ENCODE measurements around the gene HAGHL. TPM values are rescaled to one million over a fixed set of nuclear protein-coding genes. Genes with fewer than 3 reads are reported as not detected.

Gene HAGHL
- 6.8 to 30.7 TPM (median 8.0 TPM) in 3 replicates for polyA plus RNA-seq
- polyA plus RNA-seq (2011; ENCODE audit: low read depth) = 4.2 TPM
- polyA plus RNA-seq (2011; cell fraction: cytosol; rRNA removed) = 2.5 and 10.9 TPM in 2 replicates
- polyA plus RNA-seq (2011; cell fraction: nucleus; rRNA removed) = 53.3 and 72.7 TPM in 2 replicates
- polyA plus RNA-seq (2012; ENCODE audit: low replicate concordance) = 9.9 and 16.8 TPM in 2 replicates
- polyA minus RNA-seq = 0.93 to 3.6 TPM (median 2.0 TPM) in 3 replicates
- polyA minus RNA-seq (2011; cell fraction: cytosol; rRNA and poly(A)+ RNA removed) = 13.8 TPM
- polyA minus RNA-seq (2011; cell fraction: nucleus; rRNA and poly(A)+ RNA removed) = 5.9 and 11.4 TPM in 2 replicates

- H3K4me3 ChIP-seq (ENCODE audit: control insufficient read depth in 2 of 3, extremely low read depth in 1 of 3, insufficient read depth in 2 of 3, low read depth in 1 of 3, low read length in 3 of 3) = peak within 1 kb of the TSS; percentile 71 to 77 (median 76)
- FAIRE-seq (no peak), DNase-seq (ENCODE audit: low read depth, low spot score) (no peak)
- H3K9ac ChIP-seq (ENCODE audit: control insufficient read depth, extremely low read depth, insufficient read depth, low read length) = peak within 1 kb of the TSS; percentile 76
- no peak for TF ChIP-seq EZH2 (IDR thresholded peaks at IDR 0.05; ENCODE audit: low read length)
- TF ChIP-seq, protein P1, sequence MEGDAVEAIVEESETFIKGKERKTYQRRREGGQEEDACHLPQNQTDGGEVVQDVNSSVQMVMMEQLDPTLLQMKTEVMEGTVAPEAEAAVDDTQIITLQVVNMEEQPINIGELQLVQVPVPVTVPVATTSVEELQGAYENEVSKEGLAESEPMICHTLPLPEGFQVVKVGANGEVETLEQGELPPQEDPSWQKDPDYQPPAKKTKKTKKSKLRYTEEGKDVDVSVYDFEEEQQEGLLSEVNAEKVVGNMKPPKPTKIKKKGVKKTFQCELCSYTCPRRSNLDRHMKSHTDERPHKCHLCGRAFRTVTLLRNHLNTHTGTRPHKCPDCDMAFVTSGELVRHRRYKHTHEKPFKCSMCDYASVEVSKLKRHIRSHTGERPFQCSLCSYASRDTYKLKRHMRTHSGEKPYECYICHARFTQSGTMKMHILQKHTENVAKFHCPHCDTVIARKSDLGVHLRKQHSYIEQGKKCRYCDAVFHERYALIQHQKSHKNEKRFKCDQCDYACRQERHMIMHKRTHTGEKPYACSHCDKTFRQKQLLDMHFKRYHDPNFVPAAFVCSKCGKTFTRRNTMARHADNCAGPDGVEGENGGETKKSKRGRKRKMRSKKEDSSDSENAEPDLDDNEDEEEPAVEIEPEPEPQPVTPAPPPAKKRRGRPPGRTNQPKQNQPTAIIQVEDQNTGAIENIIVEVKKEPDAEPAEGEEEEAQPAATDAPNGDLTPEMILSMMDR (optimal IDR thresholded peaks at IDR 0.05 in 1 of 3, IDR thresholded peaks at IDR 0.05 in 1 of 3, conservative IDR thresholded peaks at IDR 0.05 in 1 of 3; ENCODE audit: extremely low read depth in 1 of 3, insufficient read depth in 2 of 3, low read length in 3 of 3) = no peak
- H3K27me3 ChIP-seq (ENCODE audit: control insufficient read depth, extremely low read depth, insufficient read depth, low read length) = no peaks in the 10 kb centered on the region
- peaks cover 0 to 6% of the 10 kb centered on the region in 2 experiments for H3K36me3 ChIP-seq (ENCODE audit: control insufficient read depth in 2 of 2, extremely low read depth in 1 of 2, insufficient read depth in 2 of 2, low read length in 2 of 2)
- H3K4me2 ChIP-seq (ENCODE audit: control insufficient read depth, extremely low read depth, insufficient read depth, low read depth, low read length) = peak within 1 kb of the TSS; percentile 95
- no peaks in the 10 kb centered on the region for H4K20me1 ChIP-seq (ENCODE audit: control insufficient read depth, extremely low read depth, insufficient read depth, low read length)
- H3K79me2 ChIP-seq (ENCODE audit: control insufficient read depth, insufficient read depth, low read length) = no peaks in the 10 kb centered on the region
- dilution Hi-C loops (cut with MboI; ENCODE audit: extremely low pct_ligation_motif_present, low sequenced_read_pairs) = no loop called here
- H3K4me1 ChIP-seq (ENCODE audit: control insufficient read depth, extremely low read depth, insufficient read depth, low read length) = peaks cover 4% of the 10 kb centered on the region
- peaks cover 2% of the 10 kb centered on the region for H3K9me1 ChIP-seq (ENCODE audit: control insufficient read depth, extremely low read depth, insufficient read depth, low read length)
- H3K27ac ChIP-seq (ENCODE audit: control insufficient read depth, insufficient read depth, low read length) = peak within 1 kb of the TSS; percentile 26
- H2AFZ ChIP-seq (ENCODE audit: control insufficient read depth, low read length) = peak within 1 kb of the TSS; percentile 12
- H3K9me3 ChIP-seq (ENCODE audit: control insufficient read depth, low read depth, low read length) = no peaks in the 10 kb centered on the region
Observed at GRCh38 chr16:726438-727290, at the start of gene HAGHL, which contains the start of gene CCDC78. TSS of gene HAGHL (plus strand) at chr16:727106. CDS start at chr16:727510, 404 bp downstream. TSS of gene CCDC78 (minus strand) at chr16:726443. CDS start at chr16:726367, 76 bp downstream.

- peaks cover 16% of the 10 kb centered on the region for H4K20me1 ChIP-seq (ENCODE audit: control insufficient read depth, extremely low read depth, insufficient read depth, low read length)
- FAIRE-seq (no peak), DNase-seq (ENCODE audit: low read depth, low spot score) (no peak)
- no peaks in the 10 kb centered on the region for H3K9me1 ChIP-seq (ENCODE audit: control insufficient read depth, extremely low read depth, insufficient read depth, low read length)
- peaks cover 36% of the 10 kb centered on the region for H3K4me1 ChIP-seq (ENCODE audit: control insufficient read depth, extremely low read depth, insufficient read depth, low read length)
- no peaks in the 10 kb centered on the region for H3K27me3 ChIP-seq (ENCODE audit: control insufficient read depth, extremely low read depth, insufficient read depth, low read length)
- TF ChIP-seq, protein P1 (optimal IDR thresholded peaks at IDR 0.05 in 1 of 3, IDR thresholded peaks at IDR 0.05 in 1 of 3, conservative IDR thresholded peaks at IDR 0.05 in 1 of 3; ENCODE audit: extremely low read depth in 1 of 3, insufficient read depth in 2 of 3, low read length in 3 of 3) = no peak
- no peak for TF ChIP-seq EZH2 (IDR thresholded peaks at IDR 0.05; ENCODE audit: low read length)
- peaks cover 13 to 22% of the 10 kb centered on the region in 2 experiments for H3K36me3 ChIP-seq (ENCODE audit: control insufficient read depth in 2 of 2, extremely low read depth in 1 of 2, insufficient read depth in 2 of 2, low read length in 2 of 2)
- H3K9ac ChIP-seq (ENCODE audit: control insufficient read depth, extremely low read depth, insufficient read depth, low read length) = peak overlapping the region; percentile 47
- H3K9me3 ChIP-seq (ENCODE audit: control insufficient read depth, low read depth, low read length) = no peaks in the 10 kb centered on the region
- no peak overlapping the region for H2AFZ ChIP-seq (ENCODE audit: control insufficient read depth, low read length)
- peaks cover 19% of the 10 kb centered on the region for H3K79me2 ChIP-seq (ENCODE audit: control insufficient read depth, insufficient read depth, low read length)
- dilution Hi-C loops (cut with MboI; ENCODE audit: extremely low pct_ligation_motif_present, low sequenced_read_pairs) = no loop called here
- H3K4me3 ChIP-seq (ENCODE audit: control insufficient read depth in 2 of 3, extremely low read depth in 1 of 3, insufficient read depth in 2 of 3, low read depth in 1 of 3, low read length in 3 of 3) = peak overlapping the region in 1 of 3 experiments; percentile 37
- peak overlapping the region; percentile 14 for H3K27ac ChIP-seq (ENCODE audit: control insufficient read depth, insufficient read depth, low read length)
- H3K4me2 ChIP-seq (ENCODE audit: control insufficient read depth, extremely low read depth, insufficient read depth, low read depth, low read length) = peak overlapping the region; percentile 79
Observed at GRCh38 chr16:677316-678190, 49.4 kb upstream of the HAGHL start.

All from keratinocyte (primary cell).